ENCODE results near the gene EXOC6B.

GRCh38 chr2:72332720-72333119 lies 493.1 kb downstream of the EXOC6B start:
- TF ChIP-seq SP1 (IDR thresholded peaks at IDR 0.05; ENCODE audit: low read depth, low read length) (no peak), JUND (IDR thresholded peaks at IDR 0.05; ENCODE audit: low read length) (no peak), CTCF (IDR thresholded peaks at IDR 0.05; ENCODE audit: control extremely low read depth in 1 of 3, insufficient read depth in 1 of 3, low read depth in 1 of 3, low read length in 3 of 3) (no peak)
